Spleen (tissue), 7 donors: ENCODE results near the gene ACSM6.

Experiments used
- POLR2A ChIP-seq, 3 donors: fragments of 450-650 bp; IDR thresholded peaks; one replicate each; pipeline ENCODE4 v1.5.1; 2017; ENCODE audit warnings: antibody characterized with exemption in 3 of 3, mild to moderate bottlenecking in 1 of 3
- TF ChIP-seq, protein P1 (sequence below), 11 experiments: fragments of 200-600 bp in 7 of 11; fragments of 450-650 bp in 4 of 11; sonication (generic) in 4 of 11; IDR thresholded peaks in 8 of 11; conservative IDR thresholded peaks in 3 of 11; 1 replicate in 7 of 11; 2 replicates in 4 of 11; pipeline versions ENCODE4 v1.4.0 to v1.8.0; 2016 to 2021; ENCODE audit warnings: antibody characterized with exemption in 11 of 11, inconsistent platforms in 4 of 11, mild to moderate bottlenecking in 1 of 11
- donor health status: DM: no; HTN: no; CAD: no; lungs with moderate emphysema.
- donor health status: DM: no; HTN: no; CAD: no.
- donor health status: DM: no; HTN: no; CAD: no.

DNA sequence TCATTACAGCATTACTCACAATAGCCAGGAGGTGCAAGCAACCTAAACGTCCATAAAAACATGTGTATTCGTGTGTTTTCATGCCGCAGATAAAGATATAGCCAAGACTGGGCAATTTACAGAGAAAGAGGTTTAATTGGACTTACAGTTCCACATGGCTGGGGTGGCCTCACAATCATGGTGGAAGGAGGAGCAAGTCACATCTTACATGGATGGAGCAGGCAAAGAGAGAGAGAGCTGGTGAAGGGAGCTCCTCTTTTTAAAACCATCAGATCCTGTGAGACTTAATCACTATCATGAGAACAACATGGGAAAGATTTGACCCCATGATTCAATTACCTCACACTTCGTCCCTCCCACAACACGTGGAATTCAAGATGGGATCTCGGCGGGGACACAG lies 63.8 kb downstream of the ACSM6 start:
- TF ChIP-seq, protein P1, sequence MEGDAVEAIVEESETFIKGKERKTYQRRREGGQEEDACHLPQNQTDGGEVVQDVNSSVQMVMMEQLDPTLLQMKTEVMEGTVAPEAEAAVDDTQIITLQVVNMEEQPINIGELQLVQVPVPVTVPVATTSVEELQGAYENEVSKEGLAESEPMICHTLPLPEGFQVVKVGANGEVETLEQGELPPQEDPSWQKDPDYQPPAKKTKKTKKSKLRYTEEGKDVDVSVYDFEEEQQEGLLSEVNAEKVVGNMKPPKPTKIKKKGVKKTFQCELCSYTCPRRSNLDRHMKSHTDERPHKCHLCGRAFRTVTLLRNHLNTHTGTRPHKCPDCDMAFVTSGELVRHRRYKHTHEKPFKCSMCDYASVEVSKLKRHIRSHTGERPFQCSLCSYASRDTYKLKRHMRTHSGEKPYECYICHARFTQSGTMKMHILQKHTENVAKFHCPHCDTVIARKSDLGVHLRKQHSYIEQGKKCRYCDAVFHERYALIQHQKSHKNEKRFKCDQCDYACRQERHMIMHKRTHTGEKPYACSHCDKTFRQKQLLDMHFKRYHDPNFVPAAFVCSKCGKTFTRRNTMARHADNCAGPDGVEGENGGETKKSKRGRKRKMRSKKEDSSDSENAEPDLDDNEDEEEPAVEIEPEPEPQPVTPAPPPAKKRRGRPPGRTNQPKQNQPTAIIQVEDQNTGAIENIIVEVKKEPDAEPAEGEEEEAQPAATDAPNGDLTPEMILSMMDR (IDR thresholded peaks at IDR 0.05 in 8 of 11, conservative IDR thresholded peaks at IDR 0.05 in 3 of 11), result no peak
- TF ChIP-seq POLR2A (IDR thresholded peaks at IDR 0.05), result no peak
